Heart left ventricle (tissue), 16 donors: ENCODE data around the gene ZNF280B. TPM values are rescaled to one million over a fixed set of nuclear protein-coding genes. Genes with fewer than 3 reads are reported as not detected.

Experiments used
- ATAC-seq, 4 donors: fragments of 200-7000 bp; cut with Tn5 transposase; one replicate each; pipeline ENCODE4 v1.9.1; 2020 to 2022; ENCODE audit warnings: moderate library complexity in 4 of 4, mild to moderate bottlenecking in 3 of 4, moderate number of reproducible peaks in 1 of 4
- DNase-seq, 5 donors: peaks; one replicate each; pipeline ENCODE4 v3.0.0-alpha.2; 2020
- H3K27ac ChIP-seq, 12 donors: fragments of 200-600 bp; sonication (generic) in 4 of 12; one replicate each; pipeline versions ENCODE4 v1.5.0 to v1.8.0; 2016 to 2022; ENCODE audit warnings: mild to moderate bottlenecking in 2 of 12
- H3K27me3 ChIP-seq, 9 donors: fragments of 200-600 bp; sonication (generic) in 2 of 9; one replicate each; pipeline versions ENCODE4 v1.5.1 to v1.8.0; 2016 to 2022; ENCODE audit warnings: mild to moderate bottlenecking in 3 of 9
- H3K36me3 ChIP-seq, 9 donors: fragments of 200-600 bp; sonication (generic) in 2 of 9; one replicate each; pipeline versions ENCODE4 v1.5.0 to v1.8.0; 2018 to 2022; ENCODE audit warnings: mild to moderate bottlenecking in 2 of 9
- H3K4me1 ChIP-seq, 12 donors: fragments of 200-600 bp; sonication (generic) in 4 of 12; one replicate each; pipeline versions ENCODE4 v1.5.0 to v1.8.0; 2016 to 2022; ENCODE audit warnings: mild to moderate bottlenecking in 3 of 12
- H3K4me3 ChIP-seq, 12 donors: fragments of 200-600 bp; sonication (generic) in 4 of 12; one replicate each; pipeline versions ENCODE4 v1.5.0 to v1.8.0; 2017 to 2022; ENCODE audit warnings: mild to moderate bottlenecking in 9 of 12, moderate library complexity in 4 of 12
- H3K9me3 ChIP-seq, 12 donors: fragments of 200-600 bp; sonication (generic) in 4 of 12; one replicate each; pipeline versions ENCODE4 v1.5.0 to v1.8.0; 2016 to 2022; ENCODE audit warnings: mild to moderate bottlenecking in 1 of 12
- POLR2A ChIP-seq, 2 donors: fragments of 450-650 bp; IDR thresholded peaks; one replicate each; pipeline ENCODE4 v1.6.1; 2017; ENCODE audit warnings: antibody characterized with exemption in 2 of 2, mild to moderate bottlenecking in 2 of 2, moderate library complexity in 2 of 2
- WGBS, 4 donors: extraction: QIAGEN DNeasy Blood & Tissue Kit in 2 of 4; methylation state at CpG; one replicate each; pipeline versions ENCODE4 v1.1.5 to v1.1.7; 2013 to 2018; 5-methylcytosine and 5-hydroxymethylcytosine counted together
- intact Hi-C, 10 donors: fragments of 100-400 bp; cut with DNase I; formaldehyde crosslinking; loops; one replicate each; pipeline versions ENCODE4 v1.11.1 to v1.14.2; 2022
- polyA plus RNA-seq, 2 donors: library from polyadenylated mRNA; stranded (reverse); fragments of 200-250 nt; gene quantifications; one replicate each; pipeline ENCODE4 v1.2.3, GENCODE V29; 2013
- total RNA-seq, 9 donors: library from RNA; depleted of rRNA in 2 of 9; stranded (reverse); fragments of >200 nt in 2 of 9; fragmentation: NEBNext Ultra II Directional in 3 of 9; extraction: Animal tissue kit (Norgen Biotek cat#: 25700) in 3 of 9; gene quantifications; one replicate each; pipeline versions ENCODE4 v1.1.0 to v1.2.4, GENCODE V29; 2016 to 2023
- TF ChIP-seq, protein P1 (sequence below), 12 donors: fragments of 200-600 bp; sonication (generic) in 4 of 12; IDR thresholded peaks; one replicate each; pipeline versions ENCODE4 v1.5.0 to v1.8.0; 2018 to 2022; ENCODE audit warnings: antibody characterized with exemption in 12 of 12, mild to moderate bottlenecking in 5 of 12
- donor health status: ischemic (EF 13 %, LVEDD 7.1; RV severe dilation, severe dysfunction).
- donor health status: healthy with polysubstance abuse.
- donor health status: DM: no; HTN: yes; CAD: no.
- donor health status: DM: no; HTN: no; CAD: no.
- donor health status: ischemic (EF 25% LVEDD 6.9; RV normal size, moderate dysfunction).
- donor health status: ischemic (EF 25% LVEDD 5.7; RV mildly dilated, moderate dysfunction).
- donor health status: healthy.
- donor health status: DM: yes; HTN: yes; CAD: no.
- donor health status: ischemic (EF 35%, LVEDD 5.7; RV mildly dilated, moderate dysfunction).
- donor health status: nonischemic (EF 11% LVEDD 7.7; RV severe dilation, severe dysfunction).
- donor health status: DM: yes; HTN: yes; CAD: no.
- donor health status: PGD.
- donor health status: ischemic (EF 29% LVEDD 5.4; RV normal size, mild dysfunction).
- donor health status: nonischemic (EF 23%, LVEDD 6.1; RV moderate dilation, normal function).

ZNF280B gene
- total and polyA plus RNA-seq, 11 donors = 0.06 to 1.5 (median 0.65) TPM

DNA sequence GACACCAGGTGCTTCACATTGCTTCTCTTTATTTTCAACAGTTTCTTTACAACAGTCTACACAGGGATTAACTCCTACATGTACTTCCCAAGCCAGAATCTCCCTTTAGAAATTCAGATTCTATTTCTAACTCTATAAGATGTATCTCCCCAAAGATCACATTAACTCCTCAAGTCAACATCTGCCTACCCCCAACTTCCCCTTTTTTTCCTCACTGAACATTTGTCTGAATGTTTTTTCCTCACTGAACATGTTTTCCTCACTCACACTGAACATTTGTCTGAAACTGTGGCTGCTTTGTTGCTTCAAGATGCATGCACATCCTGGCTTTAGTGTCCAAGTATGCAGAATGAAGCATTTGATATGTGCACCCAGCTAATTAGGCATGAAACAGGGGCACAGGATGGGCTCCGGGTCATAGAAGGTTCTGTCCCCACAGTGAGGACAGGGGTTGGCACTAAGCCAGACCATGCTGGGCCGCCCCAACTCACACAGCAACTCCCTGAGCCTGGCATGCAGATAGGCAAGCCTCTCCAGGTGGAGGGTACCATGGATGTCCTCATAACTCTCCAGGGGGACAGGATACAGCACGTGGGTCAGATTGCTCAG is 39.3 kb upstream of the ZNF280B start:
- H3K4me1 ChIP-seq = no peaks in the 10 kb centered on the region
- intact Hi-C loops = no loop called here
- 42 to 60% (median 48%) methylated on average over 2 to 3 of the region's 3 CpGs for WGBS, 4 donors
- no peak for TF ChIP-seq POLR2A (IDR thresholded peaks at IDR 0.05)
- TF ChIP-seq, protein P1, sequence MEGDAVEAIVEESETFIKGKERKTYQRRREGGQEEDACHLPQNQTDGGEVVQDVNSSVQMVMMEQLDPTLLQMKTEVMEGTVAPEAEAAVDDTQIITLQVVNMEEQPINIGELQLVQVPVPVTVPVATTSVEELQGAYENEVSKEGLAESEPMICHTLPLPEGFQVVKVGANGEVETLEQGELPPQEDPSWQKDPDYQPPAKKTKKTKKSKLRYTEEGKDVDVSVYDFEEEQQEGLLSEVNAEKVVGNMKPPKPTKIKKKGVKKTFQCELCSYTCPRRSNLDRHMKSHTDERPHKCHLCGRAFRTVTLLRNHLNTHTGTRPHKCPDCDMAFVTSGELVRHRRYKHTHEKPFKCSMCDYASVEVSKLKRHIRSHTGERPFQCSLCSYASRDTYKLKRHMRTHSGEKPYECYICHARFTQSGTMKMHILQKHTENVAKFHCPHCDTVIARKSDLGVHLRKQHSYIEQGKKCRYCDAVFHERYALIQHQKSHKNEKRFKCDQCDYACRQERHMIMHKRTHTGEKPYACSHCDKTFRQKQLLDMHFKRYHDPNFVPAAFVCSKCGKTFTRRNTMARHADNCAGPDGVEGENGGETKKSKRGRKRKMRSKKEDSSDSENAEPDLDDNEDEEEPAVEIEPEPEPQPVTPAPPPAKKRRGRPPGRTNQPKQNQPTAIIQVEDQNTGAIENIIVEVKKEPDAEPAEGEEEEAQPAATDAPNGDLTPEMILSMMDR (IDR thresholded peaks at IDR 0.05) = no peak
- H3K36me3 ChIP-seq = no peaks in the 10 kb centered on the region
- DNase-seq (no peak), ATAC-seq (no peak)
- H3K9me3 ChIP-seq = no peaks in the 10 kb centered on the region
- H3K27me3 ChIP-seq = peaks cover 0 to 10% (median 0%) of the 10 kb centered on the region in 9 donors
- no peak overlapping the region for H3K4me3 ChIP-seq
- no peak overlapping the region for H3K27ac ChIP-seq

GRCh38 chr22:22547226-22547625 is 38.7 kb upstream of the ZNF280B start:
- no peak for TF ChIP-seq POLR2A (IDR thresholded peaks at IDR 0.05)
- TF ChIP-seq, protein P1 (IDR thresholded peaks at IDR 0.05) = no peak

DNA sequence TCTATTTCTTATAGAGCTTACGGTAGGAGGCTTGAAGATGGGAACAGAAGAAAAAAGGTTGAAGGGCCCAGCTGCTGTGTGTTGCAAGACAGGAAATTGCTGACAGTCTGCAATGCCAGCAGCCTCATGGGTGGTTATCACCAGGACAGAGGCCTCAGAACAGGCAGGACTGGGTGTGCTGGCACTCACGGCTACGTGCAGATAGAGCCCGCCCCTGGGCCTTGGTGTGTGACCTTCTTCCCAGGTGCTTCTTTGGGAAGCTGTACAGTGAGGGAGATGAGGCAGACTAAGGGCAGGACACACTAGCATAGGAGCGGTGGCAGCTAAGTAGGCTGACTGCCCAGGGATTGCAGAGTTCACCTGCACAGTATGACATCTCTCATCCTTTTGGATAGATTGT is 37.9 kb upstream of the ZNF280B start:
- no peaks in the 10 kb centered on the region for H3K36me3 ChIP-seq
- TF ChIP-seq POLR2A (IDR thresholded peaks at IDR 0.05) = no peak
- TF ChIP-seq, protein P1 (IDR thresholded peaks at IDR 0.05) = no peak
- 49 to 75% (median 54%) methylated on average over 5 of the region's 5 CpGs for WGBS, 4 donors
- no peak overlapping the region for H3K4me3 ChIP-seq
- H3K9me3 ChIP-seq = no peaks in the 10 kb centered on the region
- H3K4me1 ChIP-seq = no peaks in the 10 kb centered on the region
- peaks cover 0 to 19% (median 0%) of the 10 kb centered on the region in 9 donors for H3K27me3 ChIP-seq
- intact Hi-C loops = no loop called here
- peak in 1 of 5 donors; percentile 33 for DNase-seq
- H3K27ac ChIP-seq = no peak overlapping the region
- ATAC-seq = peak in 1 of 4 donors; percentile 39

More at GRCh38 chr22:22547226-22547625, 38.7 kb upstream of the ZNF280B start:
- peaks cover 0 to 13% (median 0%) of the 10 kb centered on the region in 9 donors for H3K27me3 ChIP-seq
- H3K4me3 ChIP-seq = no peak overlapping the region
- no peaks in the 10 kb centered on the region for H3K9me3 ChIP-seq
- WGBS, 4 donors = 81 to 96% (median 87%) methylated on average over 3 of the region's 3 CpGs
- ATAC-seq (no peak), DNase-seq (no peak)
- intact Hi-C loops = no loop called here
- H3K36me3 ChIP-seq = no peaks in the 10 kb centered on the region
- H3K27ac ChIP-seq = no peak overlapping the region
- H3K4me1 ChIP-seq = no peaks in the 10 kb centered on the region

DNA sequence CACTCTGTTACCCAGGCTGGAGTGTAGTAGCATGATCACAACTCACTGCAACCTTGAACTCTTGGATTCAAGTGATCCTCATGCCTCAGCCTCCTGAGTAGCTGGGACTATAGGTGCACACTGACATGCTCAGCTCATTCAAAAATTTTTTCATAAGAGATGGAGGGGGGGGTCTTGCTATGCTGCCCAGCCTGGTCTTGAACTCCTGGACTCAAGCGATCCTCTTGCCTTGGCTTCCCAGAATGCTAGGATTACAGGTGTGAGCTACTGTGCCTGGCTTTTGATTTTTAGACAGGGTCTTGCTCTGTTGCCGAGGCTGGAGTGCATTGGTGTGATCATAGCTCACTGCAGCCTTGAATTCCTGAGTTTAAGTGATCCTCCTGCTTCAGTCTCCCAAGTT is 36.5 kb upstream of the ZNF280B start:
- no peak for DNase-seq
- TF ChIP-seq POLR2A (IDR thresholded peaks at IDR 0.05) = no peak
- TF ChIP-seq, protein P1 (IDR thresholded peaks at IDR 0.05) = no peak
- peaks cover 0 to 4% (median 0%) of the 10 kb centered on the region in 12 donors for H3K9me3 ChIP-seq
- no peaks in the 10 kb centered on the region for H3K36me3 ChIP-seq
- no peak for ATAC-seq
- 82 to 93% (median 93%) methylated on average over 2 of the region's 2 CpGs for WGBS, 4 donors
- intact Hi-C loops = no loop called here
- no peaks in the 10 kb centered on the region for H3K4me1 ChIP-seq
- H3K27ac ChIP-seq = no peak overlapping the region
- H3K27me3 ChIP-seq = peaks cover 0 to 25% (median 0%) of the 10 kb centered on the region in 9 donors
- no peak overlapping the region for H3K4me3 ChIP-seq
